IMR-90 (cell line): ENCODE measurements around the gene SH3RF1. TPM values are rescaled to one million over a fixed set of nuclear protein-coding genes. Genes with fewer than 3 reads are reported as not detected.

Experiments
- ATAC-seq: fragments of 200-7000 bp; cut with Tn5 transposase; 2 replicates; pipeline ENCODE4 v1.9.1; 2020; ENCODE audit warnings: low read depth, mild to moderate bottlenecking, moderate library complexity
- BruUV-seq: library from RNA; stranded (reverse); fragments of 400-500 nt; replicated peaks from 2 replicates; lab custom pipeline; 2021; lab: Mats Ljungman, UMichigan
- CTCF ChIA-PET: fragments of 300-600 bp; formaldehyde crosslinking; extraction: SDS; loops from one replicate; lab custom pipeline; 2021; ENCODE audit warnings: antibody characterized with exemption; lab: Yijun Ruan, JAX
- POLR2A ChIA-PET: fragments of 300-600 bp; sonication (Branson Sonifier 250); formaldehyde crosslinking; loops from one replicate; lab custom pipeline; 2022; ENCODE audit warnings: antibody characterized with exemption; ENCODE audit not compliant: unreplicated experiment; lab: Charles Lee
- DNase-seq: peaks from one replicate; pipeline ENCODE4 v3.0.0; 2013
- H2AFZ ChIP-seq: replicated peaks from 2 replicates; pipeline ENCODE3; 2013; ENCODE audit warnings: low read length, mild to moderate bottlenecking; ENCODE audit not compliant: poor library complexity
- H2AK5ac ChIP-seq: 2 replicates; pipeline ENCODE4 v1.6.1; 2013; ENCODE audit warnings: low read depth, low read length, inconsistent platforms
- H2AK9ac ChIP-seq: replicated peaks from 2 replicates; pipeline ENCODE3; 2013; ENCODE audit warnings: mild to moderate bottlenecking, low read depth, low read length, moderate library complexity; ENCODE audit not compliant: poor library complexity
- H2BK120ac ChIP-seq: 2 replicates; pipeline ENCODE4 v1.6.1; 2013; ENCODE audit warnings: low read depth, low read length, inconsistent platforms
- H2BK15ac ChIP-seq: 3 replicates; pipeline ENCODE4 v1.6.1; 2013; ENCODE audit warnings: low read depth, low read length, inconsistent platforms
- H2BK20ac ChIP-seq: 2 replicates; pipeline ENCODE4 v1.6.1; 2013; ENCODE audit warnings: low read depth, mild to moderate bottlenecking, inconsistent platforms, low read length, moderate library complexity
- H2BK5ac ChIP-seq: 2 replicates; pipeline ENCODE4 v1.6.1; 2013; ENCODE audit warnings: mild to moderate bottlenecking, low read depth, low read length, inconsistent platforms; ENCODE audit not compliant: poor library complexity, severe bottlenecking
- H3K14ac ChIP-seq: replicated peaks from 2 replicates; pipeline ENCODE4 v1.6.1; 2013; ENCODE audit warnings: low read depth, low read length, inconsistent platforms
- H3K18ac ChIP-seq: 2 replicates; pipeline ENCODE4 v1.6.1; 2013; ENCODE audit warnings: low read depth, low read length, control low read depth
- H3K23ac ChIP-seq: 2 replicates; pipeline ENCODE4 v1.6.1; 2013; ENCODE audit warnings: low read depth, low read length, inconsistent platforms
- H3K27ac ChIP-seq: 2 replicates; pipeline ENCODE4 v1.5.1; 2013; ENCODE audit warnings: mild to moderate bottlenecking, control low read depth, low read length; ENCODE audit not compliant: insufficient read depth
- H3K27me3 ChIP-seq: 2 replicates; pipeline ENCODE4 v1.6.1; 2013; ENCODE audit warnings: low read length; ENCODE audit not compliant: control insufficient read depth, insufficient read depth
- H3K36me3 ChIP-seq: 2 replicates; pipeline ENCODE4 v1.6.1; 2013; ENCODE audit warnings: low read length, mixed read lengths; ENCODE audit not compliant: control insufficient read depth, insufficient read depth
- H3K4ac ChIP-seq: 2 replicates; pipeline ENCODE4 v1.6.1; 2013; ENCODE audit warnings: low read depth, low read length, inconsistent platforms
- H3K4me1 ChIP-seq: 2 replicates; pipeline ENCODE4 v1.6.1; 2013; ENCODE audit warnings: low read length, mixed read lengths; ENCODE audit not compliant: control insufficient read depth, insufficient read depth
- H3K4me2 ChIP-seq: 2 replicates; pipeline ENCODE4 v1.6.1; 2013; ENCODE audit warnings: low read depth, mild to moderate bottlenecking, control low read depth, low read length, moderate library complexity
- H3K4me3 ChIP-seq: 2 replicates; pipeline ENCODE4 v1.5.1; 2013; ENCODE audit warnings: low read depth, mild to moderate bottlenecking, control low read depth, low read length, moderate library complexity; ENCODE audit not compliant: insufficient read depth
- H3K56ac ChIP-seq: 2 replicates; pipeline ENCODE4 v1.6.1; 2013; ENCODE audit warnings: low read length, inconsistent platforms; ENCODE audit not compliant: insufficient read depth; ENCODE audit errors: extremely low read depth
- H3K79me1 ChIP-seq, 2 experiments: 2 replicates each; pipeline ENCODE4 v1.6.1; 2013; ENCODE audit warnings: low read length in 2 of 2, inconsistent platforms in 1 of 2, low read depth in 1 of 2
- H3K9ac ChIP-seq: 2 replicates; pipeline ENCODE4 v1.6.1; 2013; ENCODE audit warnings: low read depth, low read length, control low read depth
- H3K9me1 ChIP-seq: 2 replicates; pipeline ENCODE4 v1.6.1; 2013; ENCODE audit warnings: low read length, inconsistent platforms; ENCODE audit not compliant: insufficient read depth
- H3K9me3 ChIP-seq: 2 replicates; pipeline ENCODE4 v1.6.1; 2013; ENCODE audit warnings: low read length; ENCODE audit not compliant: control insufficient read depth, insufficient read depth
- H4K20me1 ChIP-seq: 2 replicates; pipeline ENCODE4 v1.6.1; 2013; ENCODE audit warnings: low read length, inconsistent platforms; ENCODE audit not compliant: insufficient read depth
- H4K5ac ChIP-seq: 2 replicates; pipeline ENCODE4 v1.6.1; 2013; ENCODE audit warnings: mild to moderate bottlenecking, low read depth, low read length, control low read depth
- H4K8ac ChIP-seq, 2 experiments: 2 replicates each; pipeline ENCODE4 v1.6.1; 2013; ENCODE audit warnings: low read depth in 2 of 2, low read length in 2 of 2, control low read depth in 1 of 2, inconsistent platforms in 1 of 2
- H4K91ac ChIP-seq: 2 replicates; pipeline ENCODE4 v1.6.1; 2013; ENCODE audit warnings: low read depth, low read length, inconsistent platforms; ENCODE audit not compliant: insufficient read depth
- RAD21 ChIP-seq: IDR thresholded peaks from 2 replicates; pipeline ENCODE4 v1.6.1; 2012; ENCODE audit warnings: low read length, improper control_type of control experiment
- SMC3 ChIP-seq: fragments of 150-350 bp; IDR thresholded peaks from 2 replicates; pipeline ENCODE4 v1.6.1; 2016; ENCODE audit warnings: low read depth, mild to moderate bottlenecking, antibody characterized with exemption, low read length, moderate library complexity
- WGBS, 2 experiments: methylation state at CpG; one replicate each; pipeline versions ENCODE4 v1.1.5 to v1.1.7; 2013; ENCODE audit warnings: missing lambda C conversion rate in 2 of 2; ENCODE audit not compliant: insufficient read length in 1 of 2; ENCODE audit errors: extremely low coverage in 2 of 2; 5-methylcytosine and 5-hydroxymethylcytosine counted together
- dilution Hi-C: fragments of 300-500 bp; cut with HindIII; formaldehyde crosslinking; loops from one replicate; pipeline ENCODE4 v1.14.3; 2018; ENCODE audit warnings: low sequenced_read_pairs; ENCODE audit not compliant: unreplicated experiment
- in situ Hi-C: fragments of 300-500 bp; cut with MboI; formaldehyde crosslinking; loops from 3 replicates; pipeline ENCODE4 v1.14.3; 2019; ENCODE audit warnings: low sequenced_read_pairs, inconsistent platforms, mixed read lengths
- intact Hi-C: fragments of 100-400 bp; cut with micrococcal nuclease; formaldehyde crosslinking; loops from 2 replicates; pipeline ENCODE4 v1.10.0; 2022
- polyA plus RNA-seq, 3 experiments: library from polyadenylated mRNA; depleted of rRNA; stranded (reverse); fragments of >200 nt; gene quantifications; 2 replicates each; pipeline ENCODE4 v1.2.3, GENCODE V29; 2012; ENCODE audit warnings: low replicate concordance in 1 of 3
- total RNA-seq: library from RNA; depleted of rRNA; stranded (reverse); fragments of >200 nt; gene quantifications from 2 replicates; pipeline ENCODE4 v1.2.3, GENCODE V29; 2012

The SH3RF1 gene
- total and polyA plus RNA-seq, 2 of the 4 experiments (the other 2 are of a cell fraction): 22.0 to 29.8 TPM

GRCh38 chr4:169064296-169064695 lies 206.5 kb downstream of the SH3RF1 start:
- dilution Hi-C loops: no loop called here
- no peak overlapping the region for H2BK15ac ChIP-seq
- no peak for ATAC-seq
- WGBS, 2 experiments: 100% methylated on average over 1 of the region's 2 CpGs; no CpG with 5 or more reads in 1 of the 2 experiments
- no peak overlapping the region for H2AFZ ChIP-seq
- H4K5ac ChIP-seq: no peak overlapping the region
- H3K27me3 ChIP-seq: no peaks in the 10 kb centered on the region
- H4K91ac ChIP-seq: no peak overlapping the region
- H3K36me3 ChIP-seq: no peaks in the 10 kb centered on the region
- H2BK5ac ChIP-seq: no peak overlapping the region
- DNase-seq: no peak
- no peak overlapping the region for H2AK9ac ChIP-seq
- no peak for TF ChIP-seq RAD21
- no peak for TF ChIP-seq SMC3
- H4K8ac ChIP-seq: no peak overlapping the region
- H3K9me3 ChIP-seq: no peaks in the 10 kb centered on the region
- no peak overlapping the region for H3K9ac ChIP-seq
- peaks cover 12% of the 10 kb centered on the region for H3K4me1 ChIP-seq
- intact Hi-C loops: no loop called here
- H2BK20ac ChIP-seq: no peak overlapping the region
- no peak overlapping the region for H3K4ac ChIP-seq
- H3K4me3 ChIP-seq: no peak overlapping the region
- no peaks in the 10 kb centered on the region for H4K20me1 ChIP-seq
- no TSS peak for BruUV-seq
- H3K79me1 ChIP-seq: no peaks in the 10 kb centered on the region
- H3K18ac ChIP-seq: no peak overlapping the region
- no peak overlapping the region for H2BK120ac ChIP-seq
- no peak overlapping the region for H3K56ac ChIP-seq
- H3K4me2 ChIP-seq: no peak overlapping the region
- no peak overlapping the region for H3K27ac ChIP-seq
- H3K14ac ChIP-seq: no peak overlapping the region
- CTCF ChIA-PET: interaction anchor here (1.0 kb wide), 1 partner anchor 23 kb away, joined by 3 read pairs; no protein-coding TSS in a partner anchor
- no peak overlapping the region for H2AK5ac ChIP-seq
- peaks cover 7% of the 10 kb centered on the region for H3K9me1 ChIP-seq
- no peak overlapping the region for H3K23ac ChIP-seq
- POLR2A ChIA-PET: no interaction called here
- in situ Hi-C loops: no loop called here
